SK-N-SH (cell line): Measurements from ENCODE around the gene COMMD10. TPM values are rescaled to one million over a fixed set of nuclear protein-coding genes. Genes with fewer than 3 reads are reported as not detected.

ENCODE experiments used
- CTCF ChIA-PET: fragments of 300-600, 350-600 bp; formaldehyde crosslinking; extraction: SDS; loops from one replicate; lab custom pipeline; 2021; lab: Yijun Ruan, JAX
- POLR2A ChIA-PET: fragments of 350-600 bp; sonication (Branson Sonifier 250); formaldehyde crosslinking; extraction: SDS; loops from one replicate; lab custom pipeline; 2020; ENCODE audit warnings: antibody characterized with exemption, inconsistent platforms; lab: Yijun Ruan, JAX
- DNase-seq: peaks from one replicate; pipeline ENCODE4 v3.0.0; 2012
- H2AFZ ChIP-seq: fragments of 200-600 bp; sonication (generic); 2 replicates; pipeline ENCODE4 v1.8.1; 2016; ENCODE audit warnings: antibody characterized with exemption, mild to moderate bottlenecking, low read depth
- H3F3A ChIP-seq: fragments of 200-600 bp; sonication (generic); replicated peaks from 2 replicates; pipeline ENCODE3; 2016; ENCODE audit warnings: antibody characterized with exemption, mild to moderate bottlenecking; ENCODE audit not compliant: insufficient read depth
- H3K27ac ChIP-seq, 2 experiments: fragments of 200-500 bp in 1 of 2; fragments of 200-600 bp in 1 of 2; sonication (Bioruptor generic) in 1 of 2; sonication (generic), shearing (Covaris generic) in 1 of 2; 2 replicates each; pipeline versions ENCODE4 v1.5.1 to v1.6.1; 2014 to 2016; ENCODE audit warnings: low read depth in 2 of 2, inconsistent platforms in 1 of 2, low read length in 1 of 2, mild to moderate bottlenecking in 1 of 2, mixed read lengths in 1 of 2
- H3K27me3 ChIP-seq: fragments of 200-600 bp; sonication (generic), shearing (Covaris generic); 2 replicates; pipeline ENCODE4 v1.6.1; 2016; ENCODE audit warnings: mixed run types; ENCODE audit not compliant: insufficient read depth
- H3K36me3 ChIP-seq, 2 experiments: fragments of 200-500 bp in 1 of 2; fragments of 200-600 bp in 1 of 2; sonication (Bioruptor generic) in 1 of 2; sonication (generic) in 1 of 2; replicated peaks in 1 of 2; 2 replicates each; pipeline versions ENCODE3 to v1.5.1; 2014 to 2016; ENCODE audit warnings: low read length in 1 of 2, mild to moderate bottlenecking in 1 of 2; ENCODE audit not compliant: insufficient read depth in 2 of 2, control insufficient read depth in 1 of 2
- H3K4me1 ChIP-seq, 2 experiments: fragments of 200-500 bp in 1 of 2; fragments of 200-600 bp in 1 of 2; sonication (Bioruptor generic) in 1 of 2; sonication (generic), shearing (Covaris generic) in 1 of 2; 2 replicates each; pipeline versions ENCODE4 v1.5.1 to v1.6.1; 2014 to 2016; ENCODE audit warnings: low read depth in 1 of 2, low read length in 1 of 2, mixed run types in 1 of 2; ENCODE audit not compliant: insufficient read depth in 2 of 2, control insufficient read depth in 1 of 2
- H3K4me2 ChIP-seq: fragments of 200-600 bp; sonication (generic), shearing (Covaris generic); 2 replicates; pipeline ENCODE4 v1.6.1; 2017; ENCODE audit warnings: mixed run types
- H3K4me3 ChIP-seq, 2 experiments: fragments of 200-500 bp in 1 of 2; fragments of 200-600 bp in 1 of 2; sonication (Bioruptor generic) in 1 of 2; sonication (generic), shearing (Covaris generic) in 1 of 2; 2 replicates each; pipeline versions ENCODE4 v1.5.1 to v1.8.1; 2014 to 2016; ENCODE audit warnings: low read depth in 2 of 2, inconsistent platforms in 1 of 2, low read length in 1 of 2, mild to moderate bottlenecking in 1 of 2, mixed read lengths in 1 of 2, moderate library complexity in 1 of 2
- H3K79me2 ChIP-seq: fragments of 200-600 bp; sonication (generic); 2 replicates; pipeline ENCODE4 v1.8.1; 2017; ENCODE audit warnings: mild to moderate bottlenecking; ENCODE audit not compliant: insufficient read depth
- H3K9ac ChIP-seq: fragments of 200-600 bp; sonication (generic); 2 replicates; pipeline ENCODE4 v1.6.1; 2017; ENCODE audit warnings: mixed run types
- H3K9me2 ChIP-seq: fragments of 200-600 bp; sonication (generic); 2 replicates; pipeline ENCODE4 v1.6.1; 2017; ENCODE audit warnings: mixed run types
- H3K9me3 ChIP-seq: fragments of 200-600 bp; sonication (generic); 2 replicates; pipeline ENCODE4 v1.6.1; 2017; ENCODE audit warnings: mixed run types, mild to moderate bottlenecking, moderate library complexity
- H4K20me1 ChIP-seq: fragments of 200-600 bp; sonication (generic); 2 replicates; pipeline ENCODE4 v1.6.1; 2017; ENCODE audit warnings: mild to moderate bottlenecking, mixed run types; ENCODE audit not compliant: insufficient read depth
- EP300 ChIP-seq, 2 experiments: IDR thresholded peaks; 2 replicates each; pipeline versions ENCODE4 v1.4.0 to v1.6.1; 2012; ENCODE audit warnings: borderline replicate concordance in 1 of 2, low read depth in 1 of 2, low read length in 1 of 2
- FOXJ3 ChIP-seq: sonication (generic); formaldehyde crosslinking; IDR thresholded peaks from 2 replicates; pipeline ENCODE4 v1.5.1; 2020; ENCODE audit warnings: mild to moderate bottlenecking, missing genetic modification reagents
- GABPA ChIP-seq: IDR thresholded peaks from 2 replicates; pipeline ENCODE4 v1.4.0; 2012; ENCODE audit warnings: low read depth, mild to moderate bottlenecking
- GATA2 ChIP-seq: sonication (generic); formaldehyde crosslinking; IDR thresholded peaks from 2 replicates; pipeline ENCODE4 v1.5.0; 2020; ENCODE audit warnings: mild to moderate bottlenecking, missing genetic modification reagents
- MXI1 ChIP-seq: IDR thresholded peaks from 2 replicates; pipeline ENCODE4 v1.6.1; 2012; ENCODE audit warnings: mild to moderate bottlenecking, low read depth, low read length, improper control_type of control experiment
- NFIC ChIP-seq: IDR thresholded peaks from 2 replicates; pipeline ENCODE4 v1.4.0; 2012; ENCODE audit warnings: borderline replicate concordance
- RAD21 ChIP-seq: IDR thresholded peaks from 2 replicates; pipeline ENCODE4 v1.6.1; 2012; ENCODE audit warnings: mild to moderate bottlenecking, low read length
- RCOR1 ChIP-seq: fragments of 150-350 bp; IDR thresholded peaks from 2 replicates; pipeline ENCODE4 v1.6.1; 2017; ENCODE audit warnings: antibody characterized with exemption, low read length
- SIN3A ChIP-seq: IDR thresholded peaks from 2 replicates; pipeline ENCODE4 v1.6.1; 2012; ENCODE audit warnings: low read depth, mild to moderate bottlenecking, low read length, moderate library complexity, borderline replicate concordance
- SMC3 ChIP-seq: IDR thresholded peaks from 2 replicates; pipeline ENCODE4 v1.6.1; 2012; ENCODE audit warnings: low read depth, low read length, improper control_type of control experiment
- TCF12 ChIP-seq: IDR thresholded peaks from 2 replicates; pipeline ENCODE4 v1.4.0; 2012
- USF1 ChIP-seq: IDR thresholded peaks from 2 replicates; pipeline ENCODE4 v1.4.0; 2012; ENCODE audit warnings: low read depth, borderline replicate concordance
- polyA plus RNA-seq, 3 experiments: library from polyadenylated mRNA; depleted of rRNA; stranded (reverse); fragments of >200 nt; gene quantifications; 2 replicates each; pipeline ENCODE4 v1.2.3, GENCODE V29; 2012
- TF ChIP-seq, protein P1 (sequence below): IDR thresholded peaks from 2 replicates; pipeline ENCODE4 v1.4.0; 2012; ENCODE audit warnings: low read depth, borderline replicate concordance
- TF ChIP-seq, protein P2 (sequence below): IDR thresholded peaks from 2 replicates; pipeline ENCODE4 v1.6.1; 2012; ENCODE audit warnings: mild to moderate bottlenecking, low read depth, low read length, moderate library complexity
- TF ChIP-seq, protein P3 (sequence below): IDR thresholded peaks from 2 replicates; pipeline ENCODE4; 2012

The COMMD10 gene
- polyA plus RNA-seq, 1 of the 3 experiments (the other 2 are of a cell fraction): 9.4 TPM

- H3K9ac ChIP-seq: no peak overlapping the region
- peaks cover 4% of the 10 kb centered on the region; the same call in 1 of the 2 replicates for H3K9me2 ChIP-seq
- H3K36me3 ChIP-seq: no peaks in the 10 kb centered on the region
- no peak overlapping the region for H2AFZ ChIP-seq
- TF ChIP-seq GATA2 (no peak), NFIC (no peak), USF1 (no peak), EP300 (IDR thresholded peaks at IDR 0.05; ENCODE audit: borderline replicate concordance in 1 of 2, low read depth in 1 of 2, low read length in 1 of 2) (no peak), SIN3A (no peak), SMC3 (no peak), GABPA (no peak), TCF12 (no peak), RCOR1 (no peak), RAD21 (no peak), MXI1 (no peak), FOXJ3 (CRISPR knock-in tag) (no peak)
- TF ChIP-seq, protein P1, sequence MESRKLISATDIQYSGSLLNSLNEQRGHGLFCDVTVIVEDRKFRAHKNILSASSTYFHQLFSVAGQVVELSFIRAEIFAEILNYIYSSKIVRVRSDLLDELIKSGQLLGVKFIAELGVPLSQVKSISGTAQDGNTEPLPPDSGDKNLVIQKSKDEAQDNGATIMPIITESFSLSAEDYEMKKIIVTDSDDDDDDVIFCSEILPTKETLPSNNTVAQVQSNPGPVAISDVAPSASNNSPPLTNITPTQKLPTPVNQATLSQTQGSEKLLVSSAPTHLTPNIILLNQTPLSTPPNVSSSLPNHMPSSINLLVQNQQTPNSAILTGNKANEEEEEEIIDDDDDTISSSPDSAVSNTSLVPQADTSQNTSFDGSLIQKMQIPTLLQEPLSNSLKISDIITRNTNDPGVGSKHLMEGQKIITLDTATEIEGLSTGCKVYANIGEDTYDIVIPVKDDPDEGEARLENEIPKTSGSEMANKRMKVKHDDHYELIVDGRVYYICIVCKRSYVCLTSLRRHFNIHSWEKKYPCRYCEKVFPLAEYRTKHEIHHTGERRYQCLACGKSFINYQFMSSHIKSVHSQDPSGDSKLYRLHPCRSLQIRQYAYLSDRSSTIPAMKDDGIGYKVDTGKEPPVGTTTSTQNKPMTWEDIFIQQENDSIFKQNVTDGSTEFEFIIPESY: no peak
- TF ChIP-seq, protein P2, sequence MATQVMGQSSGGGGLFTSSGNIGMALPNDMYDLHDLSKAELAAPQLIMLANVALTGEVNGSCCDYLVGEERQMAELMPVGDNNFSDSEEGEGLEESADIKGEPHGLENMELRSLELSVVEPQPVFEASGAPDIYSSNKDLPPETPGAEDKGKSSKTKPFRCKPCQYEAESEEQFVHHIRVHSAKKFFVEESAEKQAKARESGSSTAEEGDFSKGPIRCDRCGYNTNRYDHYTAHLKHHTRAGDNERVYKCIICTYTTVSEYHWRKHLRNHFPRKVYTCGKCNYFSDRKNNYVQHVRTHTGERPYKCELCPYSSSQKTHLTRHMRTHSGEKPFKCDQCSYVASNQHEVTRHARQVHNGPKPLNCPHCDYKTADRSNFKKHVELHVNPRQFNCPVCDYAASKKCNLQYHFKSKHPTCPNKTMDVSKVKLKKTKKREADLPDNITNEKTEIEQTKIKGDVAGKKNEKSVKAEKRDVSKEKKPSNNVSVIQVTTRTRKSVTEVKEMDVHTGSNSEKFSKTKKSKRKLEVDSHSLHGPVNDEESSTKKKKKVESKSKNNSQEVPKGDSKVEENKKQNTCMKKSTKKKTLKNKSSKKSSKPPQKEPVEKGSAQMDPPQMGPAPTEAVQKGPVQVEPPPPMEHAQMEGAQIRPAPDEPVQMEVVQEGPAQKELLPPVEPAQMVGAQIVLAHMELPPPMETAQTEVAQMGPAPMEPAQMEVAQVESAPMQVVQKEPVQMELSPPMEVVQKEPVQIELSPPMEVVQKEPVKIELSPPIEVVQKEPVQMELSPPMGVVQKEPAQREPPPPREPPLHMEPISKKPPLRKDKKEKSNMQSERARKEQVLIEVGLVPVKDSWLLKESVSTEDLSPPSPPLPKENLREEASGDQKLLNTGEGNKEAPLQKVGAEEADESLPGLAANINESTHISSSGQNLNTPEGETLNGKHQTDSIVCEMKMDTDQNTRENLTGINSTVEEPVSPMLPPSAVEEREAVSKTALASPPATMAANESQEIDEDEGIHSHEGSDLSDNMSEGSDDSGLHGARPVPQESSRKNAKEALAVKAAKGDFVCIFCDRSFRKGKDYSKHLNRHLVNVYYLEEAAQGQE: no peak
- TF ChIP-seq, protein P3, sequence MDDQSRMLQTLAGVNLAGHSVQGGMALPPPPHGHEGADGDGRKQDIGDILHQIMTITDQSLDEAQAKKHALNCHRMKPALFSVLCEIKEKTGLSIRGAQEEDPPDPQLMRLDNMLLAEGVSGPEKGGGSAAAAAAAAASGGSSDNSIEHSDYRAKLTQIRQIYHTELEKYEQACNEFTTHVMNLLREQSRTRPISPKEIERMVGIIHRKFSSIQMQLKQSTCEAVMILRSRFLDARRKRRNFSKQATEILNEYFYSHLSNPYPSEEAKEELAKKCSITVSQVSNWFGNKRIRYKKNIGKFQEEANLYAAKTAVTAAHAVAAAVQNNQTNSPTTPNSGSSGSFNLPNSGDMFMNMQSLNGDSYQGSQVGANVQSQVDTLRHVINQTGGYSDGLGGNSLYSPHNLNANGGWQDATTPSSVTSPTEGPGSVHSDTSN: no peak
- H3K9me3 ChIP-seq: no peaks in the 10 kb centered on the region
- ChIA-PET POLR2A (no interaction called here), CTCF (no interaction called here)
- no peaks in the 10 kb centered on the region for H3K79me2 ChIP-seq
- H3K4me1 ChIP-seq: no peaks in the 10 kb centered on the region
- no peaks in the 10 kb centered on the region for H4K20me1 ChIP-seq
- no peaks in the 10 kb centered on the region for H3F3A ChIP-seq
- no peak overlapping the region for H3K4me2 ChIP-seq
- no peaks in the 10 kb centered on the region for H3K27me3 ChIP-seq
- H3K4me3 ChIP-seq: no peak overlapping the region
- no peak overlapping the region for H3K27ac ChIP-seq
- DNase-seq: no peak
These were observed 164.8 kb downstream of the COMMD10 start for GRCh38 chr5:116249648-116250047.
